PC-3 (cell line): ENCODE data around the gene CHKA. TPM values are rescaled to one million over a fixed set of nuclear protein-coding genes. Genes with fewer than 3 reads are reported as not detected.

Source experiments
- ATAC-seq: fragments of 200-7000 bp; cut with Tn5 transposase; 2 replicates; pipeline ENCODE4 v1.9.1; 2020; ENCODE audit warnings: mild to moderate bottlenecking, moderate library complexity
- BruUV-seq: library from RNA; stranded (reverse); fragments of 400-500 nt; replicated peaks from 2 replicates; lab custom pipeline; 2021; lab: Mats Ljungman, UMichigan
- CTCF ChIA-PET: fragments of 300-600 bp; sonication (Branson Sonifier 250); formaldehyde crosslinking; loops from one replicate; lab custom pipeline; 2022; ENCODE audit warnings: antibody characterized with exemption; lab: Charles Lee
- POLR2A ChIA-PET: fragments of 300-600 bp; sonication (Branson Sonifier 250); formaldehyde crosslinking; loops from one replicate; lab custom pipeline; 2022; ENCODE audit warnings: antibody characterized with exemption; ENCODE audit not compliant: unreplicated experiment; lab: Charles Lee
- DNase-seq: peaks from one replicate; pipeline ENCODE4 v3.0.0-alpha.2; 2015
- H2AFZ ChIP-seq: fragments of 300-600 bp; sonication (generic); 2 replicates; pipeline ENCODE4 v1.6.0; 2016; ENCODE audit warnings: antibody characterized with exemption, low read length
- H3F3A ChIP-seq: fragments of 300-600 bp; sonication (generic); one replicate; pipeline ENCODE4 v1.6.0; 2017; ENCODE audit warnings: antibody characterized with exemption, low read length, control low read depth, mild to moderate bottlenecking; ENCODE audit not compliant: unreplicated experiment
- H3K27ac ChIP-seq: fragments of 300-600 bp; sonication (generic); 2 replicates; pipeline ENCODE4 v1.5.1; 2016; ENCODE audit warnings: mild to moderate bottlenecking, low read length
- H3K27me3 ChIP-seq: fragments of 300-600 bp; sonication (generic); 2 replicates; pipeline ENCODE4 v1.6.1; 2016; ENCODE audit warnings: low read length, mixed read lengths
- H3K36me3 ChIP-seq: fragments of 300-600 bp; sonication (generic); 2 replicates; pipeline ENCODE4 v1.6.1; 2016; ENCODE audit warnings: low read depth, mixed run types, low read length, mixed read lengths
- H3K4me1 ChIP-seq: fragments of 300-600 bp; sonication (generic); 2 replicates; pipeline ENCODE4 v1.5.1; 2016; ENCODE audit warnings: low read length; ENCODE audit not compliant: insufficient read depth
- H3K4me2 ChIP-seq: fragments of 300-600 bp; sonication (generic); 2 replicates; pipeline ENCODE4 v1.6.0; 2016; ENCODE audit warnings: low read length
- H3K4me3 ChIP-seq: fragments of 300-600 bp; sonication (generic); 2 replicates; pipeline ENCODE4 v1.5.1; 2016; ENCODE audit warnings: mild to moderate bottlenecking, low read length, mixed read lengths
- H3K79me2 ChIP-seq: fragments of 300-600 bp; sonication (generic); 2 replicates; pipeline ENCODE4 v1.6.1; 2017; ENCODE audit warnings: low read length, mixed read lengths
- H3K9ac ChIP-seq: fragments of 300-600 bp; sonication (generic); 2 replicates; pipeline ENCODE4 v1.6.0; 2016; ENCODE audit warnings: mild to moderate bottlenecking, low read length
- H3K9me2 ChIP-seq: fragments of 300-600 bp; sonication (generic); replicated peaks from 2 replicates; pipeline ENCODE4 v1.6.1; 2016; ENCODE audit warnings: mixed run types, low read length, mixed read lengths
- H3K9me3 ChIP-seq: fragments of 300-600 bp; sonication (generic); 2 replicates; pipeline ENCODE4 v1.6.1; 2016; ENCODE audit warnings: low read length, mixed read lengths
- H4K20me1 ChIP-seq: fragments of 300-600 bp; sonication (generic); 2 replicates; pipeline ENCODE4 v1.6.1; 2016; ENCODE audit warnings: low read length, mixed read lengths
- CTCF ChIP-seq: fragments of 300-600 bp; sonication (generic); conservative IDR thresholded peaks from 2 replicates; pipeline ENCODE4 v1.5.1; 2017; ENCODE audit warnings: antibody characterized with exemption, low read depth, mild to moderate bottlenecking, low read length
- EZH2 ChIP-seq: fragments of 300-600 bp; sonication (generic); IDR thresholded peaks from one replicate; pipeline ENCODE4 v1.6.1; 2017; ENCODE audit warnings: antibody characterized with exemption, mild to moderate bottlenecking, low read length; ENCODE audit not compliant: unreplicated experiment
- EZH2phosphoT487 ChIP-seq: fragments of 300-600 bp; sonication (generic); IDR thresholded peaks from 2 replicates; pipeline ENCODE4 v1.6.1; 2018; ENCODE audit warnings: mild to moderate bottlenecking, antibody characterized with exemption, low read length, borderline replicate concordance
- intact Hi-C: fragments of 100-400 bp; cut with micrococcal nuclease; formaldehyde crosslinking; loops from 2 replicates; pipeline ENCODE4 v1.9.0; 2023
- total RNA-seq: library from RNA; depleted of rRNA; stranded (reverse); fragments of >200 nt; gene quantifications from 2 replicates; pipeline ENCODE4 v1.2.3, GENCODE V29; 2014

The CHKA gene
- total RNA-seq, 1 experiment from 2014 or later = 57.5 TPM

GRCh38 chr11:68064926-68065325 lies 56.3 kb downstream of the CHKA start:
- Histone ChIP-seq H3K9me3 (no peaks in the 10 kb centered on the region), H3K36me3 (peaks cover 82% of the 10 kb centered on the region), H3K27ac (no peak overlapping the region), H3K27me3 (no peaks in the 10 kb centered on the region), H3K9me2 (no peaks in the 10 kb centered on the region), H3K4me1 (no peaks in the 10 kb centered on the region), H2AFZ (no peak overlapping the region), H3K4me2 (no peak overlapping the region), H3K9ac (no peak overlapping the region), H3K4me3 (no peak overlapping the region), H3F3A (no peaks in the 10 kb centered on the region), H4K20me1 (0 out of 2 replicates have a peak, but pooled peaks cover 4% of the 10 kb centered on the region), H3K79me2 (no peaks in the 10 kb centered on the region)
- BruUV-seq = no TSS peak
- ChIA-PET POLR2A (no interaction called here), CTCF (no interaction called here)
- ATAC-seq (no peak), DNase-seq (no peak)
- TF ChIP-seq CTCF (no peak), EZH2phosphoT487 (no peak), EZH2 (no peak)
- intact Hi-C loops = no loop called here

- BruUV-seq = no TSS peak
- Histone ChIP-seq H3K4me1 (no peaks in the 10 kb centered on the region), H2AFZ (no peak overlapping the region), H3K4me2 (no peak overlapping the region), H3K27me3 (no peaks in the 10 kb centered on the region), H3K4me3 (no peak overlapping the region), H3K9ac (no peak overlapping the region), H3K27ac (no peak overlapping the region), H3K79me2 (no peaks in the 10 kb centered on the region), H3K9me2 (no peaks in the 10 kb centered on the region), H3F3A (no peaks in the 10 kb centered on the region), H3K36me3 (peaks cover 69% of the 10 kb centered on the region), H4K20me1 (no peaks in the 10 kb centered on the region), H3K9me3 (no peaks in the 10 kb centered on the region)
- no peak for DNase-seq
- TF ChIP-seq CTCF (no peak), EZH2phosphoT487 (no peak), EZH2 (no peak)
- intact Hi-C loops = no loop called here
- ChIA-PET POLR2A (no interaction called here), CTCF (no interaction called here)
- no peak for ATAC-seq
Observed at GRCh38 chr11:68061508-68061907, 59.7 kb downstream of the CHKA start.

- H3K9me2 ChIP-seq = no peaks in the 10 kb centered on the region
- ATAC-seq = no peak
- no peaks in the 10 kb centered on the region for H3K79me2 ChIP-seq
- H3K36me3 ChIP-seq = peaks cover 42% of the 10 kb centered on the region
- no peak for DNase-seq
- no peak for TF ChIP-seq CTCF
- TF ChIP-seq EZH2 = no peak
- no peak for TF ChIP-seq EZH2phosphoT487
- H3K9ac ChIP-seq = no peak overlapping the region
- H3K4me2 ChIP-seq = no peak overlapping the region
- no peaks in the 10 kb centered on the region for H3K9me3 ChIP-seq
- ChIA-PET CTCF (no interaction called here), POLR2A (no interaction called here)
- H3K27me3 ChIP-seq = no peaks in the 10 kb centered on the region
- BruUV-seq = no TSS peak
- no peaks in the 10 kb centered on the region for H3F3A ChIP-seq
- H3K27ac ChIP-seq = no peak overlapping the region
- H2AFZ ChIP-seq = no peak overlapping the region
- no peaks in the 10 kb centered on the region for H4K20me1 ChIP-seq
- intact Hi-C loops = no loop called here
- no peaks in the 10 kb centered on the region for H3K4me1 ChIP-seq
- no peak overlapping the region for H3K4me3 ChIP-seq
Observed at GRCh38 chr11:68057807-68058206, 63.4 kb downstream of the CHKA start.
